Lower leg skin (tissue), 3 donors: ENCODE results near the gene LETMD1.

ENCODE experiments used
- POLR2A ChIP-seq, 2 donors: fragments of 450-650 bp; IDR thresholded peaks; one replicate each; pipeline ENCODE4 v1.6.1; 2016 to 2017; ENCODE audit warnings: antibody characterized with exemption in 2 of 2, mild to moderate bottlenecking in 1 of 2, moderate library complexity in 1 of 2
- TF ChIP-seq, protein P1 (sequence below), 3 donors: fragments of 450-650 bp; IDR thresholded peaks; one replicate each; pipeline ENCODE4 v1.5.1; 2016; ENCODE audit warnings: antibody characterized with exemption in 3 of 3, mild to moderate bottlenecking in 3 of 3, moderate library complexity in 2 of 3

GRCh38 chr12:51067229-51067628 lies 19.1 kb downstream of the LETMD1 start:
- TF ChIP-seq, protein P1, sequence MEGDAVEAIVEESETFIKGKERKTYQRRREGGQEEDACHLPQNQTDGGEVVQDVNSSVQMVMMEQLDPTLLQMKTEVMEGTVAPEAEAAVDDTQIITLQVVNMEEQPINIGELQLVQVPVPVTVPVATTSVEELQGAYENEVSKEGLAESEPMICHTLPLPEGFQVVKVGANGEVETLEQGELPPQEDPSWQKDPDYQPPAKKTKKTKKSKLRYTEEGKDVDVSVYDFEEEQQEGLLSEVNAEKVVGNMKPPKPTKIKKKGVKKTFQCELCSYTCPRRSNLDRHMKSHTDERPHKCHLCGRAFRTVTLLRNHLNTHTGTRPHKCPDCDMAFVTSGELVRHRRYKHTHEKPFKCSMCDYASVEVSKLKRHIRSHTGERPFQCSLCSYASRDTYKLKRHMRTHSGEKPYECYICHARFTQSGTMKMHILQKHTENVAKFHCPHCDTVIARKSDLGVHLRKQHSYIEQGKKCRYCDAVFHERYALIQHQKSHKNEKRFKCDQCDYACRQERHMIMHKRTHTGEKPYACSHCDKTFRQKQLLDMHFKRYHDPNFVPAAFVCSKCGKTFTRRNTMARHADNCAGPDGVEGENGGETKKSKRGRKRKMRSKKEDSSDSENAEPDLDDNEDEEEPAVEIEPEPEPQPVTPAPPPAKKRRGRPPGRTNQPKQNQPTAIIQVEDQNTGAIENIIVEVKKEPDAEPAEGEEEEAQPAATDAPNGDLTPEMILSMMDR (IDR thresholded peaks at IDR 0.05), result no peak
- TF ChIP-seq POLR2A (IDR thresholded peaks at IDR 0.05), result no peak
